Omental fat pad (tissue), 4 donors: ENCODE measurements around the gene TMEM150C. TPM values are rescaled to one million over a fixed set of nuclear protein-coding genes. Genes with fewer than 3 reads are reported as not detected.

Experiments
- ATAC-seq: fragments of 150-250 bp; one replicate; pipeline ENCODE4 v1.9.1; 2016; ENCODE audit warnings: mild to moderate bottlenecking, moderate library complexity; ENCODE audit not compliant: low FRiP score
- DNase-seq: peaks from one replicate; pipeline ENCODE4 v3.0.0-alpha.2; 2019; ENCODE audit warnings: low spot score
- total RNA-seq, 4 donors: library from RNA; depleted of rRNA; stranded (reverse); fragments of >200 nt; gene quantifications; one replicate each; pipeline ENCODE4 v1.1.0, GENCODE V29; 2016
- TF ChIP-seq, protein P1 (sequence below), 3 donors: fragments of 450-650 bp; IDR thresholded peaks; one replicate each; pipeline ENCODE4 v1.5.1; 2016 to 2017; ENCODE audit warnings: antibody characterized with exemption in 3 of 3, mild to moderate bottlenecking in 3 of 3, moderate library complexity in 2 of 3

The TMEM150C gene
- total RNA-seq, 4 donors from 2014 or later: 14.4 to 92.4 (median 26.8) TPM

DNA sequence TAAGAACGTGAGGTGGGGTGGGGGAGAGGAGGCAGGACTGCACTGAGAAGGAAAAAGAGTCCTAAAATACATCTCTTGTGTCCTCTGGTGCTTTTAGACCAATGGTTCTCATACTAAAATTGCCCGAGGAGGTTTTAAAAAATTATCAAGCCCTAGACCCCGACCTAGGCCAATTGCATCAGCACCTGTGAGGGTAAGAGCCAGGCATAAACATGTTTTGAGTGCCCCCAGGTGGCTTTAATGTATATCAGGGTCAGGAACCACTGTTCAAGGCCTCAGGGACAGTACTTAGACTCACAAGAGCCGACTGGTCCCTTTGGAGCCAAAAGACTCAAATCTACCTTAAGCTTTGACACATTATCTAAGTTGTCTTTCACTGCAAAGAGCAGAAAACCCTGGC lies 37.5 kb upstream of the TMEM150C start:
- TF ChIP-seq, protein P1, sequence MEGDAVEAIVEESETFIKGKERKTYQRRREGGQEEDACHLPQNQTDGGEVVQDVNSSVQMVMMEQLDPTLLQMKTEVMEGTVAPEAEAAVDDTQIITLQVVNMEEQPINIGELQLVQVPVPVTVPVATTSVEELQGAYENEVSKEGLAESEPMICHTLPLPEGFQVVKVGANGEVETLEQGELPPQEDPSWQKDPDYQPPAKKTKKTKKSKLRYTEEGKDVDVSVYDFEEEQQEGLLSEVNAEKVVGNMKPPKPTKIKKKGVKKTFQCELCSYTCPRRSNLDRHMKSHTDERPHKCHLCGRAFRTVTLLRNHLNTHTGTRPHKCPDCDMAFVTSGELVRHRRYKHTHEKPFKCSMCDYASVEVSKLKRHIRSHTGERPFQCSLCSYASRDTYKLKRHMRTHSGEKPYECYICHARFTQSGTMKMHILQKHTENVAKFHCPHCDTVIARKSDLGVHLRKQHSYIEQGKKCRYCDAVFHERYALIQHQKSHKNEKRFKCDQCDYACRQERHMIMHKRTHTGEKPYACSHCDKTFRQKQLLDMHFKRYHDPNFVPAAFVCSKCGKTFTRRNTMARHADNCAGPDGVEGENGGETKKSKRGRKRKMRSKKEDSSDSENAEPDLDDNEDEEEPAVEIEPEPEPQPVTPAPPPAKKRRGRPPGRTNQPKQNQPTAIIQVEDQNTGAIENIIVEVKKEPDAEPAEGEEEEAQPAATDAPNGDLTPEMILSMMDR (IDR thresholded peaks at IDR 0.05): no peak

DNA sequence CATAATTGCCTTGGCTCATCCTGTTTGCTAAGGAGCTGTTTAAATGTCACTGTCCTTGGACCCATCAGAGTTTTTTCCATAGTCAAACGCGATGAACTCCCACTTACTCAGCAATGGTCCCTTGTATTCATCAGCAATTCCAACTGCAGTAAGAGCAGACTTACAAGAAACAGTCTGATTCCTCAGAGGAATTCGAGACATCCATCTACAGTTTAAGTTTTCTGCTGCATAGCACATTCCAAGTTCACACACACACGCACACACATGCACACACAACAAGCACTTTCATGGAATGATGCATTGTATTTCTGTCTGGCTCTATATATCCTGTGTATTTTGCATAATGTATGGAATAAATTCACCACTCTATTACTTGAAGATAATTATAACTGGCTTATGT lies 32.7 kb upstream of the TMEM150C start:
- ATAC-seq: no peak
- TF ChIP-seq, protein P1 (IDR thresholded peaks at IDR 0.05): no peak
- no peak for DNase-seq

More for the DNA sequence above, 37.5 kb upstream of the TMEM150C start:
- DNase-seq (no peak), ATAC-seq (no peak)

DNA sequence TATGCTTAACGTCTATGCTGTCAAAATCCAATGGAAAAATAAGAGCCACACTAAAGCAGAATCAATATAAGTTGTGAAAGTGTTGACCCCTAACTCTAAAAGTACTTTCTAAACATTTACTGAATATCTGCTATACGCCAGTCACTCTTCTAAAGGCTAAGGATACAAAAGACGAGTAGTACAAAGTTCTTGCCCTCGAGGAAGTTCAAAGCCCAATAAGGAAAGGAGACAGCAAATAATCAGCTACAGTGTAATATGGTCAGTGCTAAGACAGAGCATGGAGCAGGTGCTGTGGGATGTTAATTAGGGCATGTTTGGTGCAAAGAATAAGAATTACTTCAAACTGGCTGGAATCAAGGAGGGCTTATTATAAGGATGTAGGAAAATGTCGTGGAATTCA lies 31.6 kb upstream of the TMEM150C start:
- ATAC-seq (no peak), DNase-seq (no peak)
- TF ChIP-seq, protein P1 (IDR thresholded peaks at IDR 0.05): no peak

DNA sequence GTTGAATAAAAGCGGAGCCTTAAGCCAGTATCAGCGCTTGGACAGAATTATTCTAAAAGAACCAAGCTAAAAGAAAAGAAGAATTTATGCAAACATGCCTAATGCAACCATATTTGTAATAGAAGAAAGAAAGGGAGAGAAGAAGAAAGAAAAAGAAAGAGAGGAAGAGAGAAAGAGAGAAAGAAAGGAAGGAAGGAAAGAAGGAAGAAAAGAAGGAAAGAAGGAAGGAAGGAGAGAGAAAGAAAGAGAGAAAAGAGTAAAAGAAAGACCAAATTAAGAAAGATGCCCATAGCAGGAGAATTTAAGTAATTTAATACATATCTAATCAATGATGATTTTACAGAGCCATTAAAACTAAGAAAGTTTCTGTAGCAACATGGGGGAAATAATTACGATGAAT lies 30.9 kb upstream of the TMEM150C start:
- DNase-seq: no peak
- no peak for ATAC-seq
- TF ChIP-seq, protein P1 (IDR thresholded peaks at IDR 0.05): no peak

DNA sequence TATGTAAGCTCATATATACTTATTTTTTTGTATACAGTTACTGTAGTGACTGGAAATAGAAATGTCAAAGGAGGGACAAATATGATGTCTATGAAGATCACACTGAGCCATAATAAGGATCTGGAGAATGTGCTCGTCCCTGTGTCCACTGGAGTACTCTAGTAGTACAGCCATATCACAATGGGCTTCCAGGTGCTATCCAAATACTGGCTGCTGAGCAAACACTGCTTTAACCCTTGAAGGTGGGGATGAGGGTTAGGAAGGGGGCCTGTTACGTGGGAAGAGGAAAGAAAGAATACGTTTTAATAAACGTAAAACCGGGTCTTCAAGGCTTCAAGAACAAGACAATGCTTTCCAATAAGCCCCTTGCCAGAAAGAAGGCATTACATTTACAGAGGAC lies 29.8 kb upstream of the TMEM150C start:
- ATAC-seq (no peak), DNase-seq (no peak)
- TF ChIP-seq, protein P1 (IDR thresholded peaks at IDR 0.05): no peak

DNA sequence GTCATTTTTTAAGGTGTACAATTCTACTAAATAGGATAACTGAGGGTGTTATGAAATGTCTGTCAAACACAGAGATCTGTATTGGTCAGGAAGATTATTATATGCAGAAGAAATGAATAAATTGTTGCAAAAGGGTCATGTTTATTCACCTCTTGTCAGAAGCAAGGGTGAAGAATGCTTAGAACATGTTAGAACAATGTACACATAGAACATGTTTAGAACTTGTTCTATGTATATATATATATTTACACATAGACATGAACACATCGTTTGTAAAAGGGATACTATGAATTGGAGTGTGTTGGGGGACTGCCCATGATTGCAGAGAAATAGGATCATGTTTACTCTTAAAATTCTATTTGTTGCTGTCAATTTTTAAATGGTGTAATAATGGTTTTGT lies 28.0 kb upstream of the TMEM150C start:
- ATAC-seq: no peak
- TF ChIP-seq, protein P1 (IDR thresholded peaks at IDR 0.05): no peak
- no peak for DNase-seq

DNA sequence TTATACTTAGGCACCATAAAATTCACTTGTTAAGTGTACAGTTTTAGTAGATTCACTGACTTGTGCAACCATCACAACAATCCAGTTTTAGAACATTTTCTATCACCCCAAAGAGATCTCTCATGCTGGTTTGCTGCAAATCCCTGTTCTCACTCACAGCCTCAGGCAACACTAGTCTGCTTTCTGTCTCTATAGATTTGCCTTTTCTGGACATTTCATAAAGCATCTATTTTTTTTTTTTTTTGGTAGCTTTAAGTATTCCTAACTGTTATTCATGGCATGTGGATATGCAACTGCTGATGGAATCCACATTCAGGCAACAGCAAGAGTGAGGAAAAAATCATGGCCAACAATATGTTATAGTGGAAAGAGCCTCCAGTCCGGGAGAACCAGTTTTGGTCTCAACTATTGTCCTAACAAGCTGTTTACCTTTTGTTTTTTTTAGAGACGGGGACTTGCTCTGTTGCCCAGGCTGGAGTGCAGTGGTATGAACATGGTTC lies 27.0 kb upstream of the TMEM150C start:
- TF ChIP-seq, protein P1 (IDR thresholded peaks at IDR 0.05): no peak
- no peak for ATAC-seq
- DNase-seq: no peak
